GM21381 (cell line): ENCODE data around the gene TRIM9.

ENCODE experiments used
- ATAC-seq: cut with Tn5 transposase; IDR thresholded peaks from one replicate; pipeline ENCODE4 v1.9.1; 2021; ENCODE audit warnings: mild to moderate bottlenecking, moderate library complexity; ENCODE audit not compliant: unreplicated experiment

The TRIM9 gene

DNA sequence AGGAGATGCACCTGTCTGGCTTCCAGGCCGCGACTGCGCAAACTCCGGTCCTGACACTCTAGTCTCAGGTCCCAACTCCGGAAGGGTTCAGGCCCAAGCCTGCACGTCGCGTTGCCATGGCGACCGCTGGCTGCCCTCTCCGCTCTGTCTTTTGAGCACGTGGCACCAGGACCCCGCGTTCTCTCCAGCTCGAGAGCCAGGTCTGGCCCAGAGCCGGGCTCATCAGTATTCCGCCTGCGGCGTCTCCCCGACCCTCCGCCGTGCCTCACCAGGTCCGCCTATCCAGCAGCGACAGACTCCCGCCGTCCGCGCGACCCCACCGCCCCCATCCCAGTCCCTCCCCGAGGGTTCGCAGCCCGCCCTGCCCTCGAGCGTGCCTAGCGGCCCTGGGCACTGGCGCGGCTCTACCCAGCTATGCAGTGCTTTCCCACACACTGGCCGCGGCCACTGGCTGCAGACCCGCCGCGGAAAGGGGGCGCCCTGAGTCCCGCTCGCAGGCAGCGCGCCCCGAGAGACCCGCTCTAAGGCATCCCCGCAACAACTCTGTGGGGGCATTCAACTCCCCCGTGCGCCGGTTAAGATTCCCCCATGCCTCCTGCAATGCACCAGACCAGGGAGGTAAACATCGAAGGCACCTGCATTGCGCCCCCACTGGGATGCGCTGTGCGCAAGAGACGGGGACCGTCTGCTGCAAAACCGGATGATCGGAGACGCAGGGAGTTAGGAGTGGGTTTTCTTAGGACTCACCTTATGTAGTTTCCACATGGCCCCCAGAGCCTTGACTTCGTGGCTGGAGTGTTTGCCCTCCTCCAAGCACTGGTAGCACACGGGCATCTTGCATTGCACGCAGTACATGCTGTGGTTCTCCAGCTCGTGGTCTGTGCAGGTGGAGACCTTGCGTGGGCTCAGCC, 1.3 kb downstream of the TRIM9 start:
- no peak for ATAC-seq

DNA sequence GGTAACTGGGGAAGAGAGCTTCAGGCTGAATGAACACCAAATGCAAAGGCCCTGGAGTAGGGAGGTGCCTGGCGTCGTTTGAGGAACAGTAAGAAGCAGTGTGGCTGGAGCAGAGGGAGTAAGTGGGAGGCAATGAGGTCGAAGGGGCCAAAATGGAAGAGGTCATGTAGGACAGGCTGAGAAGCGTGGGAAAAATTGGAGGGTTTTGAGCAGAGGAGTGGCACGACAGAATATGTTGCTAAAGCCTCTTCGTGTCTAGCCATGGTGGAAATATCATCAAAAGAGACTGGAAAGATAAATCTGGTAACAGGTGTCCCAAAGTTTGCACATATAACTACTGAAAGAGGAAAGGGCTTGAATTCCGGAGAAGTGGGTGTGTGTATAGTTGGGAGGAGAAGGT, 1.9 kb downstream of the TRIM9 start:
- ATAC-seq = no peak

DNA sequence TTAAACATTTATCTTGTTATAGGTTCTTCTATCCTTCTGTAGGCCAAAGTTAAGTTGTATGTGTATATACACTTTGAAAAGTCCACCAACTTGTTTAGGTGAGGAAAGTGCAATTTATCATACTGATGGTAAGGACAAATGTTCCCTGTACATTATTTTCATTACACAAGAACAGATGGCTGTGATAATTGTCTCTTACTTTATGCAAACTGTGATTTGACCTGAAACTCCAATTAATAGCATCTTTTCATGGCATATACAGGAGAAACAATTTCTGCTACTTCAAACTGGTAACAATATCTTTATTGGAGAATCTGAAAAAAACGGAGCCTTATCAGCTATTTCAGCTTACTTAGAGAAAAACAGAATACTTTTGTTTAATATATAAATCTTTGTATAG, 5.6 kb downstream of the TRIM9 start:
- no peak for ATAC-seq

DNA sequence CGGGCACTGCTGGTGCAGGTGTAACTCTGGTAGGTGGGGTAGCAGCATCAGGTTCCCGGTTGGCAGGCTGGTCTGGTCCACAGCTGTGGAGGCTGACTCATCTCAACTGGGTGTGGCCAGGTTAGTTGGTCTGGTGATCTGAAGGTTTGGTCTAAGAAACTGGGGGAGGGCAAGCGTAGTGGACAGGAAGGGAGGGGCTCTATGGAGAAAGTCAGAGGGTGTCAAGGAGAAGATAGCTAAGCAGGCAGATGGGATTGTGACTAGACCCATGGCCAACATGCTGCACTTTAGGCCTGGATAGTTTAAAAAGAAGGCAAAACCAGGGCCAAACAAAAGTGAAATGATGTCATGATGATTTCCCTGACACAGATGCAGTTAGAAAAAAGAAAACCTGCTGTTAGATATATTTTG, 7.9 kb downstream of the TRIM9 start:
- ATAC-seq = no peak

DNA sequence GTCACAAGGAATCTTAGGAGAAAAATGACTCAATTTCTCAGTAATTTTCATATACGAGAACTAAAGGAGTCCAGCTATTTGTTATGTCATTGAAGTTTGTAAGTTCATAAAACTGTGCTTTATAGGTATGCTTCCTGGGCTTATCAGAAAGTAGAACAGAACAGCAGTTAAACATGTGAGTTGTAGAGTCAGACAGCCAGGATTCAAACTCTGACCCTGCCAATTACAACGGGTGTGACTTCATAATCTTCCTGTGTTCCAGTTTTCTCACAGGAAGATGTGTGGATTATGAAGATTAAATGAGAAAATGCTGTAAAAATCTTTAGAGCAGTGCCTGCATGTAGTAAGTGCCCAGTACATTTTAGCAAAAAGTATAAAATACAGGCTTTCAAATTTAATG, 8.9 kb downstream of the TRIM9 start:
- no peak for ATAC-seq

DNA sequence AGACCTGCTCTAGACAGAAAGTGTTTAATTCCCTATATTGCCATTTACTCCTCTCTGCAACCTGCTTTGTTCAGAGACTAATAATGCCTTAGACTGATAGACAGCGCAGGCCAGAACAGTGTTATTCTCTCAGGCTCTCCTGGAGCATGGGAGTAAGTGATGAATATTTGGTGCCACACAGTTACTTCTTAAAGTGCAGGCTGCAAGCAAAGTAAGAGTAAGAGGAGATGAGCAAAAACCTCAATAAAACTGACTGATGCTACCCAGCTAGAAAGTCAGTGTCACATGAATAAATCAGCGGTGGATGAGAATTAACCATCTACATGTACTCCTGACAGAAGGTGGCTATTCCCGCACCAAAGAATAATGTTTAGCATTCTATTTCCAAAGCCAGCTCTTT, 9.9 kb downstream of the TRIM9 start:
- ATAC-seq = no peak

DNA sequence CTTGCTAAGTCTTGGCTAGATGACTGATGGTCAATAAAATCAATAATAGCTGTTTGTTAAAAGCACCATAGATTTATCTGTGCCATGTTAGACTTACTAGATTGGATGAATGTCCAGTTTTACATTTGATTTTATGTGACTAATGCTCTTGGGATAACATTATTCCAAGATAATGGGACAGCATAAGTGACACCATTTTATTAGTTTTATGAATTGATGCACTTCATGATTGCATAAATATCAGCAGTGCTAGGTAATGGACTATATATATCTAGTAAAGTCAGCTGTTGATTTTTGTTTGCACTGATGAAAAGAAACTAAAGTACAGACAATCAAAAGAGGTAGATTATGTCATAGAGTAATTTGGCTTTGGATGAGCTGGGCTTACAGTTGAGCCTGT, 10.4 kb downstream of the TRIM9 start:
- ATAC-seq = no peak

DNA sequence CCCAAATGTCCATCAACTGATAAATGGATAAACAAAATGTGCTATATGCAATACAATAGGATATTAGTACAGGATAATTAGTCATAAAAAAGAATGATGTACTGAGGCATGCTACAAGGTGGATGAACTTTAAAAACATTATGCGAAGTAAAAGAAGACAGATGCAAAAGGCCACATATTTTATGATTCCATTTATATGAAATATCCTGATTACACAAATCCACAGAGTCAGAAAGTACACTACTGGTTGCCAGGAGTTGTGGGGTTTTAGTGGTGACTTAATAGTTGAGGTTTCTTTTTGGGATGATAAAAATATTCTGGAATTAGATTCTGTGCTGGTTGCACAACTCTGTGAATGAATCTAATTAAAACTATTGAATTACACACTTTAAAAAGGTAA, 12.6 kb downstream of the TRIM9 start:
- no peak for ATAC-seq

DNA sequence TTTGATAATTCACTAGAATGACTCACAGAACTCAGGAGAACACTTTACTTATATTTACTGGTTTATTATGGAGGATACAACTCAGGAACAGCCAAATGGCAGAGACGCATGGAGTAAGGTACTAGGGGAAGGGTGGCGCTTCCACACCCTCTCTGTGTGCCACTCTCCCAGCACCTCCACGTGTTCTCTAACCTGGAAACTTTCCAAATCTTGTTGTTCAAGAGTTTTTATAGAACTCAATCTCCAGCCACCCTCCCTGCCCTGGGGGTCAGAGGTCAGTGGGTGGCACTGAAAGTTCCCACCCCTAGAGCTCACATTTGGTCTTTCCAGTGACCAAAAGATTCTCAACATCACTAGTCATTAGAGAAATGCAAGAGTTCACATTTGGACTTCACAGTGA, 13.2 kb downstream of the TRIM9 start:
- no peak for ATAC-seq

DNA sequence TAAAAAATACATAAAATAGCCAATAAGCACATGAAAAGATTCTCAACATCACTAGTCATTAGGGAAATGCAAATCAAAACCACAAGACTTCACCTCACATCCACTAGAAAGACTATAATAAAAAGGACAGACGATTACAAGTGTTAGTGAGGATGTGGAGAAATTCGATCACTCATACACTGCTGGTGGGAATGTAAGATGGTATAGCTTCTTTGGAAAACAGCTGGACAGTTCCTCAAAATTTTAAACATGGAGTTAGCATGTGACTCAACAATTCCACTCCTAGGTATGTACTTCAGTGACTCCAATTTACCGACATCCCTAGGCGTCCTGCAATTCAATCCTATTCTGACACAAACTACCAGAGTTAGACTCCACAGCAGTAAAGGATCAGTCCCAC, 13.7 kb downstream of the TRIM9 start:
- ATAC-seq = no peak

DNA sequence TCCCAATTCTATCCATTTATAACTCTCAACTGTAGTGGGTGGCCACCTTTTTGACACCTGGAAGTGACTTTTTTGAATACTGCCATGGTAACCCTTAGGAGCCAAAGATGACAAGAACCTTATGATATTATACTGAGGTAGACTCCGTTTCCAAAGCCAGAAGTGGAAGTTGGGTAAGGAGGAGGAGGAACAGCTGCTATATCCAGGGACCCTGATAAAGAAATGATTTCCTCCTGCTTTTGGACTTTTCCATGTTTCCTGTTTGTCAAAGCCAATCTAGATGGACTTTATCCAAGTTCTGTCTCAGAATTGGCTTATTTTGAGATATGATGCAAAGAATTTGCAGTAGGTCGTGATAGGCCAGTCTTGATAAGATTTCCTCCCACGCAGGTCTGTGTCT, 14.3 kb downstream of the TRIM9 start:
- ATAC-seq = no peak

DNA sequence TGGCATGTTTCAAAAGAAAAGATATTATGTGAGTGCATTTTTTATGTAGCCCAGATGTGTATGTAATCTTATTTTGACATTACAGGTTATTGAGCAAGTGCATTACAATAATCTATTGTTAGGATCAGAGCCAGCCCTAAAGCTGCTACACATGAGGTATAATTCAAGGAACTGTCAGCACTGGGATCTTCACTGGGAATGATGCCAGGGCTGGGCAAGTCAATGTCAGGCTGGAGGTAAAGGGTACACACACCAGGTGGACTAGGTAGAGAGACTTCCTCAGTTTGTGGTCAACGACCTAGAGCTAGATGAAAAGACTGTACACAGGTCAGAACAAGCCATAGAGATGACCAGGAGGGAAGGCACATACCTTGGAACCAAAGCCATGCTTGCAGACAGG, 15.4 kb downstream of the TRIM9 start:
- ATAC-seq = no peak

DNA sequence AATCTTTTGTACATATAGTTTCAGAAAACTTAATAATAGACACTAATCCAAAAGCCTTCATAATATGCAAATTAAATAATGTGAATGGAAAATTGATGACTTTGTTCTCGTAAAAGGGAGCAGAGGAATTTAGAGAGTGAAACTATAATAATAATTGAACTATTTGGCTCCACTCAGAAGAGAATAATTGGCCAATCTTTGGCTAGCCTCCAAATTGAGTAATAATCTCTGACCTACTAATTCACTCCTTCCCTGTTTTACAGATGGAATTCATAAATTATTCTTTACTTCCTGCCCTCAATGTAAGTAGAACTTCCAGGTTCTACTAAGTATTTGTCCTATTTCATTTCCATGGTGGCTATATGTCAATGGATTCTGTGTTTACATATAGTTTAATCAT, 15.8 kb downstream of the TRIM9 start:
- no peak for ATAC-seq

DNA sequence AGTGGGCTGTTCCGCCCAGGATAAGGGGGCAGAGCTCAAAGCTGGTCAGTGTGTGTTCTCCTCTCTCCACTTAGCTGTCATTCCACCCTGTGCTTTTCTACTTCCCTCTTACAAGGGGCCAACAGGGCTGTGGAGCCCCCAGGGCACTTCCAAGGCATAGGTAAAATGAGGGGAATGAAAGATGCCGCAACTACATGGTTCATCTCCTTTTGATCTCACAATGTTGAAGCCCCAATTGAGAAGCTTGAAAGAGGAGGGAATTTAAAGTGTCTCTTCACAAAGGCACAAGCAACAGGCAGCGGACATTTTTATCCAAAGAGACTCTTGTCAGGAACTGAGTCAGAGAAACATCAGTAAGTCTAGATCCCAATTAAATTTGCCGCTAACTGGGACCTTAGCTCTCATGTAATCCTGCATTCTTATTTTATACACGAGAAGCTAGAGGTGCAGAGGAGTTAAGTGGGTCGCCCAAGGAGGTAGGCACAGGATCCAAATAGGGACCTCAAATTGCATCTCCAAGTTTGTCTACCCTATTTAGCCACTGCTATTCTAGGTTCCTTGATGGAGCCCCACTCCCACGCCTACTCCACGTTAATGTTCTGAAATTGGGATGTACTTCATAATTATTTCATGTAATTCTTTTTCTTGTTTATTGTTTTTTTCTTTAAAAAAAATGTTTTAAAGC, 20.1 kb downstream of the TRIM9 start:
- no peak for ATAC-seq

DNA sequence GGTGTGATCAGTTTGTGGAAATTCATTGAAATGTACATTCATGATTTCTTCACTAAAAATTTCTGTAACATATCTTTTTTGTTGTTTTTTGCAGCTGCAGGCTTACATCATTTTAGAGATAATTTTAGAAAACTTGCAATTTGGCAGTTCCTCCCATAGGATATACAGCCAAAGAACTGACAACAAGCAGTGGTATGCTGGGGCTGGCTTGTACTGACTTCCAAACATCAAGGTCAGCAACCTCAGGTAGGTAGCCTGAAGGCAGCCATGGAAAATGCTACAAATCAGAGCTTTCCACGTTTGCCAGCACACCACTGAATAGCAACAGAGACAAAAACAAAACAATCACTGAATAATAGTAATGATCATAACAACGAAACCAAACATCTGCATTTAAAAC, 21.2 kb downstream of the TRIM9 start:
- no peak for ATAC-seq

DNA sequence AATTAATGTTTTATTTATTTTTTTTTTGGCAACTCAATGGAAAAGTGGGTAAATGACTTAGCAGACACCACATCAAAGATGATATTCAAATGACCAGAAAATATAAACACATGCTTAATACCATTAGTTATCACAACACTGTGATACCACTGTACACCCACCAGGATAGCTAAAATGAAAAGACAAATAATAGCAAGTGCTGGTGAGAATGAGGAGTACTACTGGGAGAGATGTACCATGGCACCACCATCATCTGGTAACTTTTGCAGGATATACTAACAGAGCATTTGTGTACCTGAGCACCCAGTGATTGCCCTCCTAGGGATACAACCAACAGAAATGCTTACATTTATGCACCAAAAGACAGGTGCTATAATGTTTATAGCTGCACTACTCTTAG, 21.9 kb downstream of the TRIM9 start:
- ATAC-seq = no peak

DNA sequence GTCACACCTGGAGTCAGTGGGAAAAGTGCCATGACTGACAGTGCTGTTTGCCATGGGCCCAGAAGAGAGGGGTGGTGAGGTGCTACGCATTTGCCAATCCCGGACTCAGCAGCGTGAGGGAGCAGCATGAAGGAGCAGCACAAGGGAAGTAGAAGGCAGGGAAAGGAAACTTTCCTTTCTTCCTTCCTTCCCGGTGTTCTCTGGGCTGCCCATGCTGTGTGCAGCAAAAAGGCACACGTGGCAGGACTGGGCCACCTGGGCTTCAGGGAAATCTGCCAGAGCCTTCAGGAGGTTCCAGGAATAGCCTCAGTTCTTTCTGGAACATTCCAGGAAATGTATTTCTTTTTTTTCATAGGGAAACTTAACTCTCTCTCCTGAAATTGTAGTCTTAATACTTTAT, 23.0 kb downstream of the TRIM9 start:
- no peak for ATAC-seq

DNA sequence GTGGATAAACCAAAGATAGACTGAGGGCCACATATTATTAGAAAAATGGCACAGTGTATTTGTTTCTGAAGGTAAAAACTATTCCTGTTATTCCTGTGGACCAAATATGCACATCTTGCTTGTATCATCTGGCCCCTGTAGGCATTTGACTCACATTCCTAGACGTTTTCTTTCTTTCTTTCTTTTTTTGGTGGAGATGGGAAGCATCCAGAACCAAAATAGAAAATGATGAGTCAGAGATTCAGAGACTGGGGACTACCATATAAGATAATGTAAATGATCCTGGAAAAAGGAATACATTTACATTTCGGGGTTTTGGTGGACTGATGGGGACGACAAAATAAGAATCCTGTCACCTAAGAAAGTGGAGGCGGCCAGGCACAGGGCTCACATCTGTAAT, 24.2 kb downstream of the TRIM9 start:
- no peak for ATAC-seq

DNA sequence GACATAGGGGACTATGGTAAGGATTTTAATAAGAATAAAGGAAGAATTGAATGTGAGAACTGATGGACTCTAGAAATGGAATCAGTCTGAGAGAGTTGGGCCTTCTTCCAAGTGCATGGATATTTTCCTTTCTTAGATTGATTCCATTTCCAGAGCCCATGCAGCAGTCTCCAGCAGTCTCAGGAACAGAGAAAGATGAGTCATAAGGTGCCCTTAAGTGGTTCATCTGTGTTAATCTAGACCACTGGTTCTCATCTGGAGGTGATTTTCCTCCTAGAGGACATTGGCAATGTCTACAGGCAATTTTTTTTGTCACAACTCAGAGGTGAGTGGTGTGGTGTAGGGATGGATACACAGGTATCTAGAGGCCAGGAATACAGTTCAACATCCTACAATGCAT, 25.9 kb downstream of the TRIM9 start:
- ATAC-seq = no peak

DNA sequence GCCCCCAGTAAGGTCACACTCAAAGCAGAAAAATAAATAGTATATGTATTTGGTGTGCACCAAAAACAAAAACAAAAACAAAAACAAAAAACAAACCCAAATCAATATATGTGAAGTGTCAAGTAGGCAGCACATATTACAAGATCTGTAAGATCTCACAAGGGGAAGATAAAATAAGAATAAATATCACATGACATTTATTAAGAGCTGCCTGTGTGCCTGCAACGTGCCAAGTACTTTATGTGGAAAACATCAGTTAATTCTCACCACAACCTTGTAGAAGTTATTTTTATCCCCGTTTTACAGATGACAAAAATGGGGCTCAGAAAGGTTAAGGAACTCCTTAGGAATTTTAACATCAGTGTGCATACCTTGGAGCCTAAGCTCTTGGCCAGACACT, 26.6 kb downstream of the TRIM9 start:
- ATAC-seq = no peak

DNA sequence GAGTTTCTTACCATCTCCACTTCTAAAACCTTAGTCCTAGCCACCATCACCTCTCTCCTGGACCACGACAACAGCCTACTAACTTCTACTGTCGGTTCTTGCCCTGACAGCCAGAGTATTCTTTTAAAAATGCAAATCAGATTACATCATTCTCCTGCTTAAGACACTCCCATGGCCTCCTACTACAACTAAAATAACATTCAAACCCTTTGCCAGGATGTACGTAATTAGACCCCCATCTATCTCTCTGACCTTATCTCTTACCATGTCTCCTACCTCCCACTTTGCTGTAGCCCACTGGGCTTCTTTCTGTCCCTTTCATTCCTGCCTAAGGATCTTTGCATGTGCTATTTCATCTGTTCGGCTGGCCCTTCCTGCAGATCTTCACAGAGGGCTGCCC, 27.6 kb downstream of the TRIM9 start:
- no peak for ATAC-seq

DNA sequence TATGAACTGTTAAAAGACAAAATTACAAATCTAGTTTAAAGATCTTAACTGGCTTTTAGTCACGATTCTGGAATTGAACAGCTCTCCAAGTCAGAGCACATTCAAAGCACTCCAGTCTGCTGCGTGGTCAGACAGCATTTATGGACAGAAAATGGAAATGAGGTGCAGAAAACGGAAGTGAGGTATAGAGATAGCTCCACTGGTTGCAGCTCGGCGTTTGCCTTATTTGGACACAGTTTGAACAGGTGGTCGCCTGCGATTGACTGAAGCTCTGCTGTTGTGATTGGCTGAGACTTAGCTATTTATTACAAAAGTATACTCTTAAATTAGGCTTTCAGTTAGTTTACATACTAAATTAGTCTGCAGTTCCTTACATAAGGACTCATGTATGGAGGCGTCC, 28.3 kb downstream of the TRIM9 start:
- ATAC-seq = no peak

DNA sequence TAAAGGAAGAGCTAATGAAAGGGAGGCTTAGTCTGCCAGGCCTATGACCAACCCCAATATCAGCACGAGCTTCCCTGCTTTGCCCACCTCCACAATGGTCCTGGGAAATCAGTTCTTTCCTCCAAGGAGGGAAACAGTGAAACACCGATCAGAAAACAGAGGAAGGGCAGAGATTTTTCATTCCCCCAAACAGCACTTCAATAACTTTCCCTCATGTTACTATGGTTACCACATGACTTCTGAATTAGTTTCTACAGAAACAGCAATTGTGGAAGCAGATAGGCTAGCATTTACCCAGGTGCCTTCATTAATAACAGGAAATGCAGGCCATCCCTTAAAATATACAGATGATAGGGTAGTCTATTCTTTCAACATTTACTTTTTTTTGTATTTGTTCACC, 35.9 kb downstream of the TRIM9 start:
- ATAC-seq = no peak
